GM21390 (cell line): ENCODE data around the gene DENND4A.
A peak's percentile ranks its signal among the peaks of the same experiment; 100 is the strongest.
"Not testable (repeated sequence)": the region's sequence is repeated elsewhere in the genome, so short reads cannot be mapped to it uniquely, and the experiment has no call there.

Experiments
- ATAC-seq: cut with Tn5 transposase; IDR thresholded peaks from one replicate; pipeline ENCODE4 v1.9.1; 2021; ENCODE audit not compliant: unreplicated experiment

The DENND4A gene

GRCh38 chr15:65819563-65819960 lies 27.5 kb upstream of the DENND4A start:
- no peak for ATAC-seq

GRCh38 chr15:65818927-65819562 lies 27.0 kb upstream of the DENND4A start:
- ATAC-seq, result peak; percentile 62

- ATAC-seq, result no peak
Measured at GRCh38 chr15:65816441-65816840, 24.3 kb upstream of the DENND4A start.

DNA sequence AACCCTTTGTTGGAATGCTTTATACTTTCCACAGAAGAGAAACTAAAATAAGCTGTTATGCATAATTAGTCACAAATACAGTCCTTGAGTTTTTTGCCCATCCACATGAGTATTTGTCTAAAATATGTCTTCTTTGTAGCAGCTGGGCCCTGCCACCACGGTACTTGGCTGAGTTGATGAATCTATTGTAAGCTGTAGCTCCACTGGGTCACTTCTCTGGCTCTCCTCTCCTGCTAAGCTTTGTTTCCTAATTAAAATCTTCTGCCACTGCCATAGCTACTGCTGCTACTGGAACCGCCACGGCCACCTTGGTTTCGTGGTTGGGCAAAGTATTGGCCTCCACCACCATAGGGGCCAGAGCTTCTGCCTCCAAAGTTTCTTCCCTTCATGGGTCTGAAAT lies 23.9 kb upstream of the DENND4A start:
- not testable (repeated sequence) for ATAC-seq

- not testable (repeated sequence) for ATAC-seq
Measured at GRCh38 chr15:65814271-65814670, 22.2 kb upstream of the DENND4A start.

DNA sequence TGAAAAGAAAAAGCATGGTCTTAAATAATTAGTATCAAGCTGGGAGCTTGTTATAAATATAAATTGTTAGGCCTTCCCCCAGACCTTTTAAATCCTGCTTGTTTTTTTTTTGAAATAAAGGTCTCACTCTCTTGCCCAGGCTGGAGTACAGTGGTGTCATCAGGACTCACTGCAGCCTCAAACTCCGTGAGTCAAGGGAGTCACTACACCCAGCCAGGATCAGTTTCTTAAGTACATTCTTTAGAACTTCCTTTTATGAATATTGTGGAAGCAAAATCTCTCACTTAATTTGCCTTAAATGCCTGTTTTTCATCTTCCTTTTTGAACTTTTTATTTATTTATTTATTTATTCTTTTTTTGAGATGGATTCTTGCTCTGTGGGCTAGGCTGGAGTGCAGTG lies 20.8 kb upstream of the DENND4A start:
- no peak for ATAC-seq

DNA sequence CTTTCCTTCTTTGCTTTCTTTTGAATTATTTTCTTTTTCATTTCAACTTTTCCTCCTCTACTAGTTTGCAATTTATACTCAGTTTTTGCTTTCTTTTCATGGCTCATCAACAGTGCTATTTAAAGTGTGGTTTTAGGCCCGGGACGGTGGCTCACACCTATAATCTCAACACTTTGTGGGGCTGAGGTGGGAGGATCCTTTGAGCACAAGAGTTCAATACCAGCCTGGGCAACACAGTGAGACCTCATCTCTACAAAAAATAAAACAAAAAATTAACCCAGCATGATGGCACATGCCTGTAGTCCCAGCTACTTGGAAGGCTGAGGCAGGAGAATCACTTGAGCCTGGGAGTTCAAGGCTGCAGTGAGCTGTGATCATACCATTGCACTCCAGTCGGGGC lies 20.4 kb upstream of the DENND4A start:
- no peak for ATAC-seq

DNA sequence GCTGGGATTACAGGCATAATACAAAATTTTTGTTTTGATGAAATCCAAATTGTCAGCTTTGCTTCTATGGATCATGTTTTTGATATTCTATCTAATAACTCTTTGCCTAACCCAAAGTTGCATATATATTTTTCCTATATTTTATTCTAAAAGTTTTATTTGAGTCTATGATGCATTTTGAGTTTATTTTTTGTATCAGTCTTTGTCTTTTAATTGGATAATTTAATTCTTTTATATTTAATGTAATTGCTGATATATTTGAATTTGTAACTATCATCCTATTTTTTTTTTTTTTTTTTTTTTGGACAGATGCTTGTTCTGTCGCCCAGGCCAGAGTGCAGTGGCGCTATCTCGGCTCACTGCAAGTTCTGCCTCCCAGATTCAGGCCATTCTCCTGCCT lies 19.7 kb upstream of the DENND4A start:
- ATAC-seq, result no peak

- ATAC-seq, result not testable (repeated sequence)
Measured at GRCh38 chr15:65811011-65811733, 19.1 kb upstream of the DENND4A start.

- no peak for ATAC-seq
Measured at GRCh38 chr15:65806397-65806796, 14.3 kb upstream of the DENND4A start.

GRCh38 chr15:65805019-65805745 lies 13.1 kb upstream of the DENND4A start:
- ATAC-seq, result no peak

GRCh38 chr15:65804252-65804931 lies 12.3 kb upstream of the DENND4A start:
- ATAC-seq, result no peak

DNA sequence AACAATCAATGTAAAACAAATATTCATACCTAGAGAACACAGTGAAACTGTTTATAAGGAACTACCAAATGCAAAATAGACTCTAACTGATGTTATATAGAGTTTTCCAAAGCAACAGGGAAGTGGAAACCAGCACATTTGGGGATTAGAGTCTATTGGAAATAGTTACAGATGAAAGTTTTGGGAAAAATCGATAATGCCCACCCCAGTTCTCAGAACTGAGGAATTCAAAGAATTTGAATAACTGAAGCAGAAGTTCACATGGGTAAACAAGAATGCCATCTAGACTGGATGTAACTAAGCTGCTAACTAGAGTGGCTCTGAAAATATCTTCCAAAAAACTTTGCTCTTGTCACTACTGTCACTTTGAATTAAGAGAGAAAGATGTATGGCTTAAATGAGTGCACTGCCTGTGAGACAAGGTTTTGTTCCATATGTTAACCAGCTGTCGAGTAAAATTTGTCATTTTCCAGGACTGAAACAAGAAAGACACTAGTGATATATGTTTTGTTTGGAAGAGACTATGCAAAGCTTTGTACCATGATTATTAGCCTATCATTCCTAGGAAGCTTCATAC lies 9.2 kb upstream of the DENND4A start:
- ATAC-seq, result no peak

GRCh38 chr15:65796610-65797078 lies 4.6 kb upstream of the DENND4A start:
- ATAC-seq, result no peak

DNA sequence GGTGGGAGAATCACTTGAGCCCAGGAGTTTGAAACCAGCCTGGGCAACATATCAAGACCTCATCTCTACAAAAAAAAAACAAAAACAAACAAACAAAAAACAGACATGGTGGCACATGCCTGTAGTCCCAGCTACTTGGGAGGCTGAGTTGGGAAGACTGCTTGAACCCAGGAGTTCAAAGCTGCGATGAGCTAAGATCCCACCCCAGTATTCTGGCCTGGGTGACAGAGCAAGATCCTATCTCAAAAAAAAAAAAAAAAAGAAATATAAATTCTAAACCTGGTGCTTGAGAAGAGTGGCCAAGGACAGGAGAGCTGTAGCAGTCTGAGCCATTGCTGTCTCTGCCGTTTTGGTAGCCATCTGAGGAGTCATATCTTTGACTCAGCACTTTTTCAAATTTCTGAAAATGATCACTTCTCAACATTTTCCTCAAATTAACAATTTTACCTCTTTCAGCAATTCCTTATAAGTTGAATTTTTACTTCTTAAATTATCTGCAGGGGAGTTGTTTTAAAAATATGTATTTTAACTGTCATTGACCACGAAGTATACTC lies 3.6 kb upstream of the DENND4A start:
- no peak for ATAC-seq

GRCh38 chr15:65793818-65794104 lies 1.7 kb upstream of the DENND4A start:
- ATAC-seq, result no peak

- ATAC-seq, result no peak
Measured at GRCh38 chr15:65792988-65793817, 1.1 kb upstream of the DENND4A start.

- no peak for ATAC-seq
Measured at GRCh38 chr15:65791335-65792137, 557 bp downstream of the DENND4A start.

- no peak for ATAC-seq
Measured at GRCh38 chr15:65790694-65791334, 1.3 kb downstream of the DENND4A start.
